HG02571 (cell line): Measurements from ENCODE around the gene ARHGAP24.

Experiments used
- ATAC-seq: cut with Tn5 transposase; IDR thresholded peaks from one replicate; pipeline ENCODE4 v1.9.1; 2021; ENCODE audit warnings: mild to moderate bottlenecking, moderate library complexity; ENCODE audit not compliant: unreplicated experiment

The ARHGAP24 gene

DNA sequence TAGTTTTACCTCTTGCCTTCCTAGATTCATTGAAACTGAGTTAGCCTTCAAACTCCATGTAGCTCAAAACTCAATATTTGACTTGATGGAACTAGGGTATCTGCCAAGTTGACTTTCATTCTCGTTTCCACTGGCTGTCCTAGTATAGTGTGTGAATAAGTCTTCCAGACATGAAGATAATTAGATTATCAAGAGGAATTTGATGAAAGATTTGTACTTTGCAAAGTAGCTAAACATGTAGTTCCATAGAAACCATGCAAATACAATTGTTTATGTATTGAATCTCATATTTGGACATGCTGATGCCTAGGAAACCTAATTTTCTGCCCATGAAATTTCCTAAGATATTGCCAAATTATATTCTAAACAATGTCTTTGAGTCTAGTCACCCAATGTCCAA lies 297.5 kb downstream of the ARHGAP24 start:
- ATAC-seq = no peak

GRCh38 chr4:85773372-85773771 lies 298.4 kb downstream of the ARHGAP24 start:
- ATAC-seq = no peak

- no peak for ATAC-seq
These were observed 299.1 kb downstream of the ARHGAP24 start for GRCh38 chr4:85774000-85774399.

- ATAC-seq = no peak
These were observed 299.5 kb downstream of the ARHGAP24 start for GRCh38 chr4:85774489-85774888.

DNA sequence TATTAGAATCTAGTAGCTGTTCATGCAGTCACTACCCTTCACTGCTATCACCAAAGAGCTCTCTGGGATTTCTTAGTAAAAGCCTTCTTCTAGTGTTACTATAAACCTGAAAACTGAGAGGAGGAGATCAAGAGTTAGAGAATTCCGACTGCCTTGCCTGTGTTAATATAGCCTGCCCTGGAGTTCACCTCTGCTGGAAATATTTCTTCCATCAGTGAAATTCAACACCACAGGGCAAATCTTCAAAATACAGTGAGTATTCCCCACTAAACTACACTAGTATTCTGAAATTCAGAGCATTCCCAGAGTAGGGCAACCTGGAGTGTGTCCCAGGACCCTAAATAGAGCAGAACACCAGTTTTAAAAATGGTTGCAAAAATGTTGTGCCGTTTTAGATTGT lies 301.1 kb downstream of the ARHGAP24 start:
- no peak for ATAC-seq

- ATAC-seq = no peak
These were observed 301.6 kb downstream of the ARHGAP24 start for GRCh38 chr4:85776579-85776978.

- peak; percentile 78 for ATAC-seq
These were observed 303.1 kb downstream of the ARHGAP24 start for GRCh38 chr4:85777908-85778631.

DNA sequence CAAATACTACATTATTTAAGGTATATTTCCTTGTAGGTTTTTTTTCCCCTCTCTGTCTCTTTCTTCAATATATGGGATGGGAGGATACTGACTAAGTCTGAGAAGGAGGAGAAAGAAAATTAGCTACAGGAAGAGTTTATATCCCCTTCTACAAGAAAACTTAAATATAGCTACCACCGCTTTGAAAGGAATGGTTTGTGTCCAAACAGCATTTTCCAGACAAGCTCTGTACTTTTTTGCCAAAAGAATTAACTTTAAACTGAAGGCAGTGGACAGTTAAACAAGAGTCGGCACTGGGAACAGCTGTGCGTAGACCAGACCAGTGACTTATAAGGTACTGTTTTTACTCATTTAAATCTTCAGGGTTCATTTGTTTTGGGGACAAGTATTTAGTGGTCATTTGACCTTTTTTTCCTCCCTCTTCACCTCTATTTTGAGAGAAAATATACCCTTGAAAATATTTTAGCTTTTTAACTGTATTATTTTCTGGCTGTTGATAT lies 303.7 kb downstream of the ARHGAP24 start:
- ATAC-seq = peak; percentile 88

GRCh38 chr4:85779165-85779564 lies 304.2 kb downstream of the ARHGAP24 start:
- ATAC-seq = no peak

DNA sequence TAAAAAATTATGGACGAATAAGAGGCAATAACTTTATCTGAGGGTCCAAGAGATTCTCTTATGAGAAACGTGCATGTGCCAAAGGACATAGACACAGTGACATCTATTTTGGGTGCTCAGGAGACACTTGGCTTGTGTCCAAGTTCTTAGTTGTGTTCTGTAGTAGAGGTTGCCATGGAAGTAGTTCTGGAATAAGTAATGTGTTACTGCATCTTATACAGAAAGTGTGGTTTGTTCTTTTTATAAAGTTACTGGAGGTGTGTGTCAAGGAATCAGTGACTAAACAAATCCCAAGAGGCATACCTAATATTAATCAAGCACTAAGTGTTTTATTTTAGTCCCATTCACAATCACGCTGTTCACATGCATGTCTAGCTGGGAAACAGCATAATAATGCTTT lies 305.7 kb downstream of the ARHGAP24 start:
- no peak for ATAC-seq

DNA sequence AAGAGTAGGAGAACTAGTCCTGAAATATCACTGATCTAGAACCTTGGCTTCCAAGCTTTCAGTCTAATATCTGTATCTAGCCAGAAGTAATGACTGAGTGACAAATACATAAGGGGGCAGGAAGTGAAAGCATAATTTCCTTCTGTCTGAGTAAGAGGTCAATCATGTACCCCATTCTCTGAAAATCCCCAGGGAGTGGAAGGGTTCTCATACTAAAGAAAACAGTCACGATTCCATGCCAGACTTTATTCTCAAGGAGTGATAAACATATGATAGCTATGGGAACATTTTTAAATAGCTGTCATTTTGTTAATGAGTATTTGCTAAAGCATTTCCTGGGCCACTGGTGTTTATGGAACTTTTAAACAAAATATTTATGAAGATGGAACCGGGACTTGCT lies 308.5 kb downstream of the ARHGAP24 start:
- ATAC-seq = no peak

DNA sequence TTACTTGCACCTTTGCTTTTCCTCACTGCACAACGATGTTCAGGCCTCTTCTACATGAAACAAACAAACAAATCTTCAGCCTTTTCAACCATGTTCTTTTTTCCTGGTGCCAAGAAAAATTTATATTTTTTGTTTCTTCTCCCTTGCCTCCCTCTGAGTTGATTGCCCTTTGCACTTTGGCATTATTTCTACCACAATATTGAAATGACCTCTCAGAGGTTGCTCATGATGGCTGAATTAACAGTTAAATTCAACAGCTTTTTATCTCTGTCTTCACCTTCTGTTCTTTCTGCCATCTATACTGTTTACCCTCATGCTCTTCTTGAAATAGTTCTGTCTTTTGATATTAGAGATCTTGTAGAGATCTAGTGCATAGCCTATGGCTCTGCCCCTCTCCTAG lies 308.9 kb downstream of the ARHGAP24 start:
- no peak for ATAC-seq

- ATAC-seq = no peak
These were observed 309.4 kb downstream of the ARHGAP24 start for GRCh38 chr4:85784348-85784747.

- ATAC-seq = no peak
These were observed 310.0 kb downstream of the ARHGAP24 start for GRCh38 chr4:85784947-85785346.

DNA sequence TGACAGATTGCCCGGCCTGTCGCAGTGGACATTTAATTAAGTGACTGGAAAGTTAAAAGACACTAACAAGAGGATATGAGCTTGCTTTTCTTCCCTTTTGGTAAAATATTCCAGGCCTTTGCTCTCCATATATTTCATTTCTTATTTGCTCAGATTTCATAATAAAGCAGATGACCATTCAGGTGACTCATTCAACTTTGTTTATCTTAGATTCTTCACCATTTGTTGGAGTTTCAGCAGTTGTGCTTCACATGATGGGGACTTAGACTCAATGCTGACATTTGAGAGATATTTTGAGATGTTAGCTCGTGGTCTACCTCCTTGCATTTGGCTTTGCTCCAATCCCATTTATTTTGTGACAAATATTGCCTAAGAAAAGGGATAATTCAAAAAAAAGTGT lies 312.2 kb downstream of the ARHGAP24 start:
- ATAC-seq = no peak

DNA sequence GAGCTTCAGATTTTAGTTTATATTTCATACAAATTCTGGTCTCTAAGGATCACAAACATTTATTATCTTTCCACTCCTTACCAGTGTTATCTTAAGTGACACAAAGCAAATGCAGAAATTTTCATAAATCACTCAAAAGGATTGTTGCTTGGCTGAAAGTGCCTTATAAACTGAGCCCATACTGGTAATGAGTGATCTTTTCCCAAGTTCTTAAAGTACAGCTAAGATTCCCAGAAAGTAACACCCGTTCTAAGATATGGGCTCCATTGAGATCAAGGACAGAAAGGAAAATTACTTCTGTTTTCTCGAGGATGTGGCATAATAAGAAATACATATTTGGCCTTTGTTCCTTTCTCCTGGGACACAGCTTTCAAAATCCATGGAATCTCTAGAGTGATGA lies 313.7 kb downstream of the ARHGAP24 start:
- ATAC-seq = no peak

GRCh38 chr4:85789241-85789640 lies 314.3 kb downstream of the ARHGAP24 start:
- ATAC-seq = no peak

DNA sequence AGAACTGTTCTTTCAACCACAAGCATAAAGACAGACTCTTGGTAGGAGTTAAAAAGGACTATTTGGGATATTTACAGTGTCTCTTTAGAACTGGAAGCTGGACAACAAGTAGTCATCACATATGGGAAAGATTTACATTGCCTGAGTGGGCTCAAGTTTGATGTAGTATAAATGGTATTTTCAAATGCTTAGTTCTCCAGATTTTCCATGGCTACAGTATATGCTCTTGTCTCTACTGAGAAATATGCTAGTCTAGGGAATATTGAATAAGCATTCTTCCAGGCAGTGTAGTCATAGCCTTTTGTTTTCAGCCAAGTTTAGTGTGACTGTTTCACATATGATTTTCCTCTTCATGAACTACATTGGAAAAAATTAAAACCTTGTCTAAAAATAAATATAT lies 315.6 kb downstream of the ARHGAP24 start:
- ATAC-seq = no peak

DNA sequence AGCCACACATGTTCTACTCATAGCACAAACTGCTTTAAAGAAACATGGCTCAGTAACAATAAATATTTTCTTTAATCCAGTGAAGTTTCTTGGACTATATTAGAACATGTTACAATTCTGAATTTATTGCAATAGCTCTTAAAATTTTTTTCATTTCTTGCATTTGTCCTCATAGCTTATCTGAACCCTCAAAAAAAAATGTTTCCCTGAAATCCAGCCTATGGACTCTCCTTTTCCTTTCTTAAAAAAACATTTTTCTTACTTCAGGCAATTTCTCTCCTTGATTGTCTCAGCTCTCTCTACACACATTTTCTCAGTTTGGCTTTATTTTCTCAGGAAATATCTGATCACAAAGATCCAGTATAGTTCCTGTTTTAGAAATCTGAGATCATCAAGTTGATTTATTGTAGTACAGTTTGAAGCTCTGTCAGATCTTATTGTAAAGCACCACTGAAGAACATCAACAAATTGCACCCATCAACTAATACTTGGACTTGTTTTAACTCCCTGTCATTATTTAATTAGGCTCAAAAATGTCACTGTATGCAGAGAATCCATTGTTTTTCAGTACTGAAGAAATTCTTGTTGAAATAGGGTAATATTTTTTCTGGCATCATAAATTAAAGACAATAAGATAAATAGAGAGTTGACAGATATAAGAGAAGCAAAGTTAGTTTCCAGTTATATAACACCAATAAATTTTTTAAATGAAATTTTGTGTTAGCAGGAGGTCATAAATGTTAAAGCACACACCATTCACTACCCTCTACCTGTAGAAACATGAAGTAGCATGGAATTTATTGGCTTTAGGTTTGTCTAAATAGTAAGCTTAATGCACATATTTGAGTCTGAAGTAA lies 317.7 kb downstream of the ARHGAP24 start:
- ATAC-seq = no peak

DNA sequence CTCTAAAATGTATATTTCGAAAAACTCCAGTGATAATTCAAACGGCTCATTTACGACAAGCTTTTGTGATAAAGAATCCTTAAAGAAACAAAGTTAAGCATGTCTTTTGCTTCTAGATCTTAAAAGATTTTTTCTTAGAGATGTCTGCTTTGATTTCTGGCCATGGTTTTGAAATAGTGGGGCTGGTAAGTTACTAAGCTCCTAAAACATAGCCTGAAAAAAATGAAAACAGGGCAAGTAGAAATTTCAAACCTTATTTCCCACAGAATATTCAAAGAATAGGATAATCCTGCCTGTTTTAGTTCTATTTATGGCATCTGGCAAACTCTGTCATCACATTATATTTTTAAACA lies 318.3 kb downstream of the ARHGAP24 start:
- ATAC-seq = no peak

GRCh38 chr4:85798012-85798770 lies 323.2 kb downstream of the ARHGAP24 start:
- no peak for ATAC-seq
